HepG2 (cell line): ENCODE results near the gene USP30. TPM values are rescaled to one million over a fixed set of nuclear protein-coding genes. Genes with fewer than 3 reads are reported as not detected.

ENCODE experiments used
- AHR ChIP-seq: IDR thresholded peaks from 2 replicates; pipeline ENCODE4 v1.6.1; 2018; ENCODE audit warnings: missing genetic modification reagents, missing compliant biosample characterization
- E2F5 ChIP-seq: sonication (generic); formaldehyde crosslinking; conservative IDR thresholded peaks from 2 replicates; pipeline ENCODE4 v1.4.0; 2020; ENCODE audit warnings: missing genetic modification reagents
- GZF1 ChIP-seq: sonication (generic); formaldehyde crosslinking; IDR thresholded peaks from 2 replicates; pipeline ENCODE4 v1.5.1; 2020; ENCODE audit warnings: mild to moderate bottlenecking, missing genetic modification reagents
- IRX3 ChIP-seq: sonication (generic); formaldehyde crosslinking; IDR thresholded peaks from 2 replicates; pipeline ENCODE4 v1.8.1; 2023; ENCODE audit warnings: mild to moderate bottlenecking, low read depth, missing genetic modification reagents, borderline replicate concordance
- LCORL ChIP-seq, 2 experiments: fragments of 450-650 bp in 1 of 2; sonication (generic) in 1 of 2; formaldehyde crosslinking in 1 of 2; IDR thresholded peaks; 2 replicates each; pipeline versions ENCODE4 v1.5.0 to v1.6.1; 2017 to 2020; ENCODE audit warnings: antibody characterized with exemption in 1 of 2, missing genetic modification reagents in 1 of 2
- MYC ChIP-seq: sonication (generic); formaldehyde crosslinking; IDR thresholded peaks from 2 replicates; pipeline ENCODE4 v1.9.0; 2021; ENCODE audit warnings: missing genetic modification reagents, borderline replicate concordance
- NBN ChIP-seq: fragments of 450-650 bp; conservative IDR thresholded peaks from 2 replicates; pipeline ENCODE4 v1.6.1; 2017
- PAX8 ChIP-seq: sonication (generic); formaldehyde crosslinking; IDR thresholded peaks from 2 replicates; pipeline ENCODE4 v1.8.0; 2022; ENCODE audit warnings: mild to moderate bottlenecking, missing genetic modification reagents, borderline replicate concordance
- SIX1 ChIP-seq: sonication (generic); formaldehyde crosslinking; IDR thresholded peaks from 2 replicates; pipeline ENCODE4 v1.4.0; 2020; ENCODE audit warnings: missing genetic modification reagents, borderline replicate concordance
- TRIM22 ChIP-seq: fragments of 450-650 bp; IDR thresholded peaks from 2 replicates; pipeline ENCODE4 v1.6.1; 2017
- ZBTB38 ChIP-seq: sonication (generic); formaldehyde crosslinking; IDR thresholded peaks from 2 replicates; pipeline ENCODE4 v1.5.1; 2020; ENCODE audit warnings: mild to moderate bottlenecking, missing genetic modification reagents
- ZFP90 ChIP-seq: sonication (generic); formaldehyde crosslinking; IDR thresholded peaks from 2 replicates; pipeline ENCODE4 v1.8.0; 2022; ENCODE audit warnings: missing genetic modification reagents, mild to moderate bottlenecking, inconsistent platforms, borderline replicate concordance
- ZNF142 ChIP-seq: sonication (generic); formaldehyde crosslinking; IDR thresholded peaks from 2 replicates; pipeline ENCODE4 v1.4.0; 2020; ENCODE audit warnings: missing genetic modification reagents
- ZNF251 ChIP-seq: sonication (generic); formaldehyde crosslinking; IDR thresholded peaks from 2 replicates; pipeline ENCODE4 v1.9.0; 2021; ENCODE audit warnings: mild to moderate bottlenecking, missing genetic modification reagents
- polyA plus RNA-seq, 8 experiments: library from polyadenylated mRNA; depleted of rRNA in 3 of 8; stranded (reverse) in 7 of 8; unstranded in 1 of 8; fragments of >200 nt; fragmentation: Illumina TruSeq in 4 of 8; extraction: Trizol in 4 of 8; gene quantifications; 2 replicates each; pipeline versions ENCODE4 v1.2.1 to v1.2.3, GENCODE V29; 2011 to 2016; ENCODE audit warnings: low read depth in 4 of 8, missing spikeins in 1 of 8, mixed read lengths in 1 of 8; ENCODE audit not compliant: insufficient read depth in 1 of 8
- total RNA-seq, 5 experiments: library from RNA; depleted of rRNA; stranded (reverse); fragments of >200 nt; fragmentation: Illumina TruSeq; extraction: Trizol; gene quantifications; 2 replicates each; pipeline ENCODE4 v1.2.3, GENCODE V29; 2016; ENCODE audit warnings: low read depth in 1 of 5
- TF ChIP-seq, protein P1 (sequence below): sonication (generic); formaldehyde crosslinking; IDR thresholded peaks from 2 replicates; pipeline ENCODE4 v1.4.0; 2020; ENCODE audit warnings: mild to moderate bottlenecking, missing genetic modification reagents
- TF ChIP-seq, protein P2 (sequence below): sonication (generic); formaldehyde crosslinking; IDR thresholded peaks from 2 replicates; pipeline ENCODE4 v1.8.0; 2022; ENCODE audit warnings: mild to moderate bottlenecking, missing genetic modification reagents, moderate library complexity
- TF ChIP-seq, protein P3 (sequence below): sonication (generic); formaldehyde crosslinking; IDR thresholded peaks from 2 replicates; pipeline ENCODE4 v1.4.0; 2020; ENCODE audit warnings: mild to moderate bottlenecking, low read depth, missing genetic modification reagents

The USP30 gene
- total and polyA plus RNA-seq, 2 of the 13 experiments (the other 11 are each of a cell fraction or from before 2014, with no cell fraction given): 11.2 to 20.8 TPM

GRCh38 chr12:109052414-109053323 is at the start of gene USP30 (continued):
- TF ChIP-seq TRIM22: no peak
- no peak for TF ChIP-seq NBN
- TF ChIP-seq IRX3 (CRISPR knock-in tag): no peak
- TF ChIP-seq ZNF251: no peak
- TF ChIP-seq, protein P1, sequence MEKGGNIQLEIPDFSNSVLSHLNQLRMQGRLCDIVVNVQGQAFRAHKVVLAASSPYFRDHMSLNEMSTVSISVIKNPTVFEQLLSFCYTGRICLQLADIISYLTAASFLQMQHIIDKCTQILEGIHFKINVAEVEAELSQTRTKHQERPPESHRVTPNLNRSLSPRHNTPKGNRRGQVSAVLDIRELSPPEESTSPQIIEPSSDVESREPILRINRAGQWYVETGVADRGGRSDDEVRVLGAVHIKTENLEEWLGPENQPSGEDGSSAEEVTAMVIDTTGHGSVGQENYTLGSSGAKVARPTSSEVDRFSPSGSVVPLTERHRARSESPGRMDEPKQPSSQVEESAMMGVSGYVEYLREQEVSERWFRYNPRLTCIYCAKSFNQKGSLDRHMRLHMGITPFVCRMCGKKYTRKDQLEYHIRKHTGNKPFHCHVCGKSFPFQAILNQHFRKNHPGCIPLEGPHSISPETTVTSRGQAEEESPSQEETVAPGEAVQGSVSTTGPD (CRISPR knock-in tag): no peak
- 0 out of 2 replicates have a peak, but pooled peaks have one; percentile 48 for TF ChIP-seq PAX8 (CRISPR knock-in tag)
- TF ChIP-seq LCORL (IDR thresholded peaks at IDR 0.05): no peak
- TF ChIP-seq LCORL (CRISPR knock-in tag; IDR thresholded peaks at IDR 0.05): peak; percentile 84
- no peak for TF ChIP-seq GZF1
- peak; percentile 57; the same call in 1 of the 2 replicates for TF ChIP-seq ZFP90
- TF ChIP-seq SIX1: no peak
- TF ChIP-seq, protein P2, sequence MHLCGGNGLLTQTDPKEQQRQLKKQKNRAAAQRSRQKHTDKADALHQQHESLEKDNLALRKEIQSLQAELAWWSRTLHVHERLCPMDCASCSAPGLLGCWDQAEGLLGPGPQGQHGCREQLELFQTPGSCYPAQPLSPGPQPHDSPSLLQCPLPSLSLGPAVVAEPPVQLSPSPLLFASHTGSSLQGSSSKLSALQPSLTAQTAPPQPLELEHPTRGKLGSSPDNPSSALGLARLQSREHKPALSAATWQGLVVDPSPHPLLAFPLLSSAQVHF (CRISPR knock-in tag): no peak
- TF ChIP-seq ZNF142 (CRISPR knock-in tag): peak; percentile 51; the same call in 1 of the 2 replicates
- TF ChIP-seq, protein P3, sequence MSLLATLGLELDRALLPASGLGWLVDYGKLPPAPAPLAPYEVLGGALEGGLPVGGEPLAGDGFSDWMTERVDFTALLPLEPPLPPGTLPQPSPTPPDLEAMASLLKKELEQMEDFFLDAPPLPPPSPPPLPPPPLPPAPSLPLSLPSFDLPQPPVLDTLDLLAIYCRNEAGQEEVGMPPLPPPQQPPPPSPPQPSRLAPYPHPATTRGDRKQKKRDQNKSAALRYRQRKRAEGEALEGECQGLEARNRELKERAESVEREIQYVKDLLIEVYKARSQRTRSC (CRISPR knock-in tag): no peak
- TF ChIP-seq E2F5: peak; percentile 70
- peak; percentile 95; the same call in 1 of the 2 replicates for TF ChIP-seq AHR (CRISPR knock-in tag)
- 0 out of 2 replicates have a peak, but pooled peaks have one; percentile 63 for TF ChIP-seq ZBTB38
- peak; percentile 80; the same call in 1 of the 2 replicates for TF ChIP-seq MYC (CRISPR knock-in tag)
